K562 (cell line): ENCODE results near the gene CCDC187. TPM values are rescaled to one million over a fixed set of nuclear protein-coding genes. Genes with fewer than 3 reads are reported as not detected.

Experiments used
- ATAC-seq: fragments of 200-7000 bp; cut with Tn5 transposase; 3 replicates; pipeline ENCODE4 v1.9.1; 2020; ENCODE audit warnings: moderate library complexity
- BruUV-seq: library from RNA; stranded (reverse); fragments of 400-500 nt; replicated peaks from 2 replicates; lab custom pipeline; 2021; lab: Mats Ljungman, UMichigan
- CTCF ChIA-PET: fragments of 300-600 bp; formaldehyde crosslinking; extraction: SDS; loops from one replicate; lab custom pipeline; 2021; ENCODE audit warnings: low intra/inter-chr PET ratio; lab: Yijun Ruan, JAX
- POLR2A ChIA-PET: fragments of 300-600, 350-650 bp; sonication (Branson Sonifier 250); formaldehyde crosslinking; extraction: SDS; loops from one replicate; lab custom pipeline; 2021; ENCODE audit warnings: antibody characterized with exemption, inconsistent platforms; lab: Yijun Ruan, JAX
- DNase-seq, 4 experiments: peaks; one replicate each; pipeline versions ENCODE4 v3.0.0 to v3.0.0-alpha.2; 2011 to 2018; ENCODE audit warnings: low spot score in 3 of 4, mixed read lengths in 3 of 4; ENCODE audit errors: extremely low read depth in 1 of 4
- FAIRE-seq: peaks from 2 replicates; lab custom pipeline; 2011; peaks lifted over from hg19 to GRCh38; lab: Jason Lieb, UNC
- H2AFZ ChIP-seq: 2 replicates; pipeline ENCODE4 v1.6.0; 2011; ENCODE audit warnings: low read depth, low read length, control low read depth, inconsistent platforms
- H3K27ac ChIP-seq: fragments of 200-600 bp; 3 replicates; pipeline ENCODE4 v1.8.0; 2011; ENCODE audit warnings: low read depth, mild to moderate bottlenecking, control low read depth, inconsistent platforms, low read length, moderate library complexity, mixed read lengths; ENCODE audit errors: extremely low read depth
- H3K27me3 ChIP-seq, 2 experiments: fragments of 300-600 bp in 1 of 2; 2 replicates in 1 of 2; 3 replicates in 1 of 2; pipeline versions ENCODE4 v1.6.0 to v1.8.0; 2011; ENCODE audit warnings: inconsistent platforms in 2 of 2, low read length in 2 of 2, mild to moderate bottlenecking in 1 of 2, mixed read lengths in 1 of 2, moderate library complexity in 1 of 2; ENCODE audit not compliant: control insufficient read depth in 2 of 2, insufficient read depth in 2 of 2
- H3K36me3 ChIP-seq: fragments of 300-600 bp; 3 replicates; pipeline ENCODE4 v1.8.0; 2011; ENCODE audit warnings: mild to moderate bottlenecking, low read length, inconsistent platforms; ENCODE audit not compliant: control insufficient read depth, insufficient read depth
- H3K4me1 ChIP-seq, 2 experiments: fragments of 200-600 bp in 1 of 2; replicated peaks in 1 of 2; 2 replicates in 1 of 2; 3 replicates in 1 of 2; pipeline versions ENCODE4 v1.5.1 to v1.8.0; 2011; ENCODE audit warnings: inconsistent platforms in 2 of 2, low read length in 2 of 2, mild to moderate bottlenecking in 1 of 2, mixed read lengths in 1 of 2, moderate library complexity in 1 of 2; ENCODE audit not compliant: control insufficient read depth in 2 of 2, insufficient read depth in 2 of 2
- H3K4me2 ChIP-seq: 2 replicates; pipeline ENCODE4 v1.6.1; 2011; ENCODE audit warnings: low read length, control low read depth, inconsistent platforms, mixed read lengths; ENCODE audit not compliant: insufficient read depth
- H3K4me3 ChIP-seq: fragments of 200-600 bp; sonication (generic), shearing (Covaris generic); 2 replicates; pipeline ENCODE4 v1.5.1; 2016; ENCODE audit warnings: control low read depth, inconsistent platforms
- H3K79me2 ChIP-seq: fragments of 200-600 bp; 3 replicates; pipeline ENCODE4 v1.8.0; 2011; ENCODE audit warnings: low read length, inconsistent platforms; ENCODE audit not compliant: control insufficient read depth, insufficient read depth
- H3K9ac ChIP-seq, 2 experiments: 2 replicates each; pipeline versions ENCODE4 v1.6.0 to v1.6.1; 2011; ENCODE audit warnings: low read depth in 2 of 2, low read length in 2 of 2, control low read depth in 1 of 2, inconsistent platforms in 1 of 2, mild to moderate bottlenecking in 1 of 2, mixed read lengths in 1 of 2; ENCODE audit not compliant: insufficient read depth in 1 of 2
- H3K9me1 ChIP-seq: one replicate; pipeline ENCODE4 v1.6.0; 2011; ENCODE audit warnings: inconsistent platforms, mild to moderate bottlenecking, low read length, moderate library complexity; ENCODE audit not compliant: control insufficient read depth, insufficient read depth
- H3K9me3 ChIP-seq: replicated peaks from 2 replicates; pipeline ENCODE4 v1.5.1; 2011; ENCODE audit warnings: low read depth, low read length, inconsistent platforms; ENCODE audit not compliant: control insufficient read depth, insufficient read depth
- H4K20me1 ChIP-seq: replicated peaks from 2 replicates; pipeline ENCODE4 v1.6.1; 2011; ENCODE audit warnings: low read length, inconsistent platforms, mixed read lengths; ENCODE audit not compliant: control insufficient read depth, insufficient read depth
- BRD4 ChIP-seq: fragments of 200-600 bp; sonication (generic); IDR thresholded peaks from 2 replicates; pipeline ENCODE4 v1.6.1; 2017; ENCODE audit warnings: inconsistent platforms
- BRF2 ChIP-seq: IDR thresholded peaks from 3 replicates; pipeline ENCODE4 v1.6.1; 2011; ENCODE audit warnings: borderline replicate concordance, mild to moderate bottlenecking; ENCODE audit not compliant: insufficient read length, insufficient read depth
- FOXA1 ChIP-seq: fragments of 450-650 bp; IDR thresholded peaks from 2 replicates; pipeline ENCODE4 v1.6.1; 2016; ENCODE audit warnings: mild to moderate bottlenecking, borderline replicate concordance
- GTF2E2 ChIP-seq: fragments of 200-800 bp; sonication (Bioruptor generic); IDR thresholded peaks from 2 replicates; pipeline ENCODE4 v1.6.1; 2016; ENCODE audit warnings: missing genetic modification characterization, missing compliant biosample characterization
- HNRNPL ChIP-seq: fragments of 200-400 bp; formaldehyde crosslinking; IDR thresholded peaks from 2 replicates; pipeline ENCODE4 v1.6.1; 2017; ENCODE audit warnings: low read depth, mild to moderate bottlenecking, low read length
- RBFOX2 ChIP-seq: fragments of 200-400 bp; formaldehyde crosslinking; IDR thresholded peaks from 2 replicates; pipeline ENCODE4 v1.6.1; 2017; ENCODE audit warnings: low read depth, mild to moderate bottlenecking, low read length, moderate library complexity
- SREBF2 ChIP-seq: sonication (generic); formaldehyde crosslinking; IDR thresholded peaks from 2 replicates; pipeline ENCODE4 v1.4.0; 2020; ENCODE audit warnings: mild to moderate bottlenecking, missing genetic modification reagents
- SUPT5H ChIP-seq: fragments of 450-650 bp; IDR thresholded peaks from 2 replicates; pipeline ENCODE4 v1.6.1; 2016
- USF1 ChIP-seq: sonication (generic); formaldehyde crosslinking; IDR thresholded peaks from 2 replicates; pipeline ENCODE4 v1.9.0; 2022; ENCODE audit warnings: mild to moderate bottlenecking, missing genetic modification reagents
- ZBTB49 ChIP-seq: sonication (generic); formaldehyde crosslinking; IDR thresholded peaks from 2 replicates; pipeline ENCODE4 v1.8.0; 2022; ENCODE audit warnings: missing genetic modification reagents, mild to moderate bottlenecking, borderline replicate concordance
- ZNF280A ChIP-seq: fragments of 450-650 bp; IDR thresholded peaks from 2 replicates; pipeline ENCODE4 v1.6.1; 2018; ENCODE audit warnings: mild to moderate bottlenecking, low read depth; ENCODE audit not compliant: partially characterized antibody
- WGBS: fragments of 100-300 bp; shearing (Covaris generic); methylation state at CpG from one replicate; pipeline ENCODE4 v1.1.6; 2016; ENCODE audit warnings: low coverage, mixed read lengths; ENCODE audit not compliant: insufficient coverage; ENCODE audit errors: missing lambda C conversion rate; 5-methylcytosine and 5-hydroxymethylcytosine counted together
- in situ Hi-C: fragments of 300-500 bp; cut with MboI; formaldehyde crosslinking; loops from 4 replicates; pipeline ENCODE4 v1.15.0; 2018; ENCODE audit warnings: inconsistent platforms, mixed read lengths
- intact Hi-C: fragments of 100-400 bp; cut with micrococcal nuclease; formaldehyde crosslinking; loops from 2 replicates; pipeline ENCODE4 v1.14.2; 2022
- polyA plus RNA-seq, 8 experiments: library from polyadenylated mRNA; depleted of rRNA in 4 of 8; stranded (reverse) in 5 of 8; unstranded in 3 of 8; fragments of >200 nt; fragmentation: Nextera tagmentation in 2 of 8; fragmentation: Illumina TruSeq in 1 of 8; extraction: Ambion mirVana in 2 of 8; extraction: Trizol in 1 of 8; gene quantifications; 2 replicates each; pipeline versions ENCODE4 v1.2.1 to v1.2.3, GENCODE V29; 2011 to 2014; ENCODE audit warnings: inconsistent platforms in 1 of 8, missing spikeins in 1 of 8
- total RNA-seq, 7 experiments: library from RNA; depleted of rRNA in 6 of 7; stranded (reverse); fragments of >200 nt in 6 of 7; fragmentation: Illumina TruSeq in 2 of 7; extraction: Trizol in 2 of 7; gene quantifications; 2 replicates each; pipeline versions ENCODE4 v1.2.1 to v1.2.3, GENCODE V29; 2011 to 2021; ENCODE audit warnings: low replicate concordance in 1 of 7
- TF ChIP-seq, protein P1 (sequence below): sonication (generic); formaldehyde crosslinking; IDR thresholded peaks from 2 replicates; pipeline ENCODE4 v1.8.1; 2023; ENCODE audit warnings: mild to moderate bottlenecking, missing genetic modification reagents

CCDC187 gene
- total and polyA plus RNA-seq, 9 of the 15 experiments (the other 6 are each of a cell fraction or from before 2014, with no cell fraction given), result not detected

- Histone ChIP-seq H3K36me3 (no peaks in the 10 kb centered on the region), H4K20me1 (no peaks in the 10 kb centered on the region), H2AFZ (no peak overlapping the region), H3K9me3 (no peaks in the 10 kb centered on the region), H3K4me3 (no peak overlapping the region), H3K27me3 (no peaks in the 10 kb centered on the region), H3K27ac (no peak overlapping the region), H3K79me2 (peaks cover 15% of the 10 kb centered on the region), H3K4me1 (peaks cover 4 to 94% of the 10 kb centered on the region in 2 experiments), H3K4me2 (no peak overlapping the region), H3K9me1 (peaks cover 3% of the 10 kb centered on the region), H3K9ac (no peak overlapping the region)
- BruUV-seq, result no TSS peak
- ATAC-seq (no peak), DNase-seq (no peak), FAIRE-seq (no peak)
- in situ Hi-C loops (loop anchor here (25.0 kb wide), 1 partner anchor 305 kb away; no protein-coding TSS in a partner anchor), intact Hi-C loops (no loop called here)
- WGBS, result 68% methylated on average over 30 of the region's 46 CpGs
- POLR2A ChIA-PET, result interaction anchor here (0.7 kb wide), 1 partner anchor 14 kb away, joined by 4 read pairs; no protein-coding TSS in a partner anchor
- CTCF ChIA-PET, result no interaction called here
- TF ChIP-seq USF1 (CRISPR knock-in tag) (0 out of 2 replicates have a peak, but pooled peaks have one; percentile 10), ZNF280A (no peak), SUPT5H (no peak), BRF2 (no peak), HNRNPL (0 out of 2 replicates have a peak, but pooled peaks have one; percentile 50), BRD4 (no peak), GTF2E2 (tag) (no peak), ZBTB49 (CRISPR knock-in tag) (no peak), RBFOX2 (peak; percentile 32; the same call in 1 of the 2 replicates), SREBF2 (CRISPR knock-in tag) (no peak), FOXA1 (no peak)
- TF ChIP-seq, protein P1, sequence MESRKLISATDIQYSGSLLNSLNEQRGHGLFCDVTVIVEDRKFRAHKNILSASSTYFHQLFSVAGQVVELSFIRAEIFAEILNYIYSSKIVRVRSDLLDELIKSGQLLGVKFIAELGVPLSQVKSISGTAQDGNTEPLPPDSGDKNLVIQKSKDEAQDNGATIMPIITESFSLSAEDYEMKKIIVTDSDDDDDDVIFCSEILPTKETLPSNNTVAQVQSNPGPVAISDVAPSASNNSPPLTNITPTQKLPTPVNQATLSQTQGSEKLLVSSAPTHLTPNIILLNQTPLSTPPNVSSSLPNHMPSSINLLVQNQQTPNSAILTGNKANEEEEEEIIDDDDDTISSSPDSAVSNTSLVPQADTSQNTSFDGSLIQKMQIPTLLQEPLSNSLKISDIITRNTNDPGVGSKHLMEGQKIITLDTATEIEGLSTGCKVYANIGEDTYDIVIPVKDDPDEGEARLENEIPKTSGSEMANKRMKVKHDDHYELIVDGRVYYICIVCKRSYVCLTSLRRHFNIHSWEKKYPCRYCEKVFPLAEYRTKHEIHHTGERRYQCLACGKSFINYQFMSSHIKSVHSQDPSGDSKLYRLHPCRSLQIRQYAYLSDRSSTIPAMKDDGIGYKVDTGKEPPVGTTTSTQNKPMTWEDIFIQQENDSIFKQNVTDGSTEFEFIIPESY (CRISPR knock-in tag), result peak; percentile 45; the same call in 1 of the 2 replicates
Observed at GRCh38 chr9:136331556-136332481, 27.9 kb upstream of the CCDC187 start.
